GM12874 (cell line): ENCODE results near the gene DUSP15.

Source experiments
- TF ChIP-seq, protein P1 (sequence below): IDR thresholded peaks from 2 replicates; pipeline ENCODE4 v1.5.1; 2011; ENCODE audit warnings: low read depth, mild to moderate bottlenecking, control low read depth, low read length, moderate library complexity; ENCODE audit not compliant: insufficient read depth

Gene DUSP15

DNA sequence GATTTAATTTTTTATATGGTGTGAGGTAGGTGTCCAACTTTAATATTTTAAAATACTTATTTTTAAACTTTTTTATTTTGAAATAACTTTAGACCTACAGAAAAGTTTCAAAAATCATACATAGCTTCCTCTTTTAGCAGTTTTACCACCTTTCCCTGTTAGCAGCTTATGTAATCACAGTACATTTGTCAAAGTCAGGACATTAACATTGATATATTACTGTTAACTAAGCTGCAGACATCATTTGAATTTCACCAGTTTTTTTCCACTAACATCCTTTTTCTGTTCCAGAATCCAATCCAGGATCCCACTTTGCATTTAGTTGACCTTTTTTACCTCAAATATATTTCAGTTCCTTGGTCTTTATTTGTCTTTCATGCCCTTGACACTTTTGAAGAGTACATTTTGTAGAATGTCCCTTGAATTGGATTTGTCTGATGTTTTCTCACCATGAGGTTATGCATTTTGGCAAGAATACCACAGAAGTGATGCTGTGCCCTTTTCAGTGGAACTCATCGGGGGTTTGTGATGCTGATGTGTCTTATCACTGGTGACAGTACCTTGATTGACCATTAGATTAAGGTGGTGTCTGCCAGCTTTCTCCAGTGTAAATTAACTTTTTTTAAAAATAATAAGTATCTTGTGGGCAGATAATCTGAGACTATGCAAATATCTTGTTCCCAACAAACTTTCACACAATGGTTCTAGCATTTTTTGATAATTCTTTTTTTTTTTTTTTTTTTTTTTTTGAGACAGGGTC, 33.5 kb upstream of the DUSP15 start:
- TF ChIP-seq, protein P1, sequence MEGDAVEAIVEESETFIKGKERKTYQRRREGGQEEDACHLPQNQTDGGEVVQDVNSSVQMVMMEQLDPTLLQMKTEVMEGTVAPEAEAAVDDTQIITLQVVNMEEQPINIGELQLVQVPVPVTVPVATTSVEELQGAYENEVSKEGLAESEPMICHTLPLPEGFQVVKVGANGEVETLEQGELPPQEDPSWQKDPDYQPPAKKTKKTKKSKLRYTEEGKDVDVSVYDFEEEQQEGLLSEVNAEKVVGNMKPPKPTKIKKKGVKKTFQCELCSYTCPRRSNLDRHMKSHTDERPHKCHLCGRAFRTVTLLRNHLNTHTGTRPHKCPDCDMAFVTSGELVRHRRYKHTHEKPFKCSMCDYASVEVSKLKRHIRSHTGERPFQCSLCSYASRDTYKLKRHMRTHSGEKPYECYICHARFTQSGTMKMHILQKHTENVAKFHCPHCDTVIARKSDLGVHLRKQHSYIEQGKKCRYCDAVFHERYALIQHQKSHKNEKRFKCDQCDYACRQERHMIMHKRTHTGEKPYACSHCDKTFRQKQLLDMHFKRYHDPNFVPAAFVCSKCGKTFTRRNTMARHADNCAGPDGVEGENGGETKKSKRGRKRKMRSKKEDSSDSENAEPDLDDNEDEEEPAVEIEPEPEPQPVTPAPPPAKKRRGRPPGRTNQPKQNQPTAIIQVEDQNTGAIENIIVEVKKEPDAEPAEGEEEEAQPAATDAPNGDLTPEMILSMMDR = no peak

DNA sequence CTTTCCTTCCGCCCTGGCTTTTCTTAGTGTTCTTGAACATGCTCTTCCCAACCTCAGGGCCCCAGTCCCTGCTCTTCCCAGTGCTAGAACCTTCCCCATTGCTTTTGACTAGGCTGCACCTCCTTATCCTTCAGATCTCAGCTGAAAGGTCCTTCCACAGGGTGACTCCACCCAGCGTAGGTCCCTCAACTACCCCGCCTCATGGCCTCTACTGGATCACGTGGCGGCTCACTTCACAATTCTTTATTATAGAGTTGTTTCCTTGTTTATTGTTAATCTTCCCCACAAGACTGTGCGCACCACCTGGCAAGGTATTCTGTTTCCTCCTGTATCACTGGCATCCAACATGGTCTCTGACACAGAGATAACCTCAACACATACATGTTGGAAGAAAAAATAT, 31.3 kb upstream of the DUSP15 start:
- TF ChIP-seq, protein P1 = no peak

DNA sequence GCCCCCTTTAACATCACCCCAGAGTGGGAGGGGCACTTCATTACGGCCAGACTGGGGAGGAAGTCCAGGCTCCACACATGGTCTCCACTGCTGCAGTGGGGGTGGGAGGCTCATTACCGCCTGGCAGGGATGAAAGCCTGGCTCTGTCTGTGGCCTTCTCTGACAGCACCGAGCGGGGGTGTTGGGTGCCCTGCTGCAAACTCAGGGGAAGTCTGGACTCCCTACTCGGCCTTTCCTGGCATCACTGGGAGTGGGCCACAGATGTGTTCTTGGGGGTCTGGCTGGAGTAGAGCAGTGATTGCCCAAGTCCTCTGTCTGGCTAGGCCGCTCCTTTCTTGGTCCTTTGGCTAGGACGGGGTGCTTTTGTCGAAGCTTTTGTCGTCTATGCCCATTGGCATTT, 27.2 kb upstream of the DUSP15 start:
- TF ChIP-seq, protein P1 = no peak

DNA sequence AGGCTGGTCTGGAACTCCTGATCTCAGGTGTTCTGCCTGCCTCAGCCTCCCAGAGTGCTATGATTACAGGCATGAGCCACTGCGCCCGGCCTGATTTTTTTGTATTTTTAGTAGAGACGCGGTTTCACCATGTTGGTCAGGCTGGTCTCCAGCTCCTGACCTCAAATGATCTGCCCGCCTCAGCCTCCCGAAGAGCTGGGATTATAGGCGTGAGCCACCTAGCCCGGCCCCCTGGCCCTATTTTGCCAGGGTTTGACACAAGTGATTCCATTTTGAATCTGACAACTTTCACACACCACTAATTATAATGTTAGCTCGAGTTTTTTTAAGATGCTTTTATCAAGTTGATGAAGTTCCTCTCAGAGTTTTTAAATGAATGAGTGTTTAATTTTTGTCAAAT, 25.7 kb upstream of the DUSP15 start:
- TF ChIP-seq, protein P1 = no peak

DNA sequence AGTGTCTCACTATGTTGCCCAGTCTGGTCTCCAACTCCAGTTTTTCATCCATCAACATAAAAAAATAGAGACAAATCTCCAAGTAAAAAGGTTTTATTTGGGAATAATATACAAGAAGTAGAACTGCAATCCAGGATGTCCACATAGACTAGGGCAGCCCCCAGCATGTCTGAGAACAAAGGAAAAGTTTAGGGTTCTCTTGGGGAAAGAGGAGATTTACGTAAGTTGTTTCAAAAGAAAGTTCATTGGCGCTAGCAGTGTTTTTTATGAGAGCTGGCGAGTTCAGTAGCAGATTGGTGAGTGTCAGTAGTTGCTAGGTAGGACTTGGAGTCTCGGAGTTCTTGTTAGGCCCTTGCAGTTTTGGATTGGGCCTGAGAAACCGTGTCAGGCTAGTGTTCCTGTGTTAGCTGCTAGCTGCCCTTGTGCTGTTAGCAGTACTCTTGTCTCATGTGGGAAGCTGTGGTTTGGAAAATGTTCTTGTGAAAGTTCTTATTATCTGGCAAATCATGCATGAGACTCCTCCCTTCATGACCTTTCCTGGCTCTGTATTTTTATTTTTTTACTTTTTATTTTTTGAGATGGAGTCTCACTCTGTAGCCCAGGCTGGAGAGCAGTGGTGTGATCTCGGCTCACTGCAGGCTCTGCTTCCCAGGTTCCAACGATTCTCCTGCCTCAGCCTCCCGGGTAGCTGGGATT, 24.8 kb upstream of the DUSP15 start:
- TF ChIP-seq, protein P1 = no peak

DNA sequence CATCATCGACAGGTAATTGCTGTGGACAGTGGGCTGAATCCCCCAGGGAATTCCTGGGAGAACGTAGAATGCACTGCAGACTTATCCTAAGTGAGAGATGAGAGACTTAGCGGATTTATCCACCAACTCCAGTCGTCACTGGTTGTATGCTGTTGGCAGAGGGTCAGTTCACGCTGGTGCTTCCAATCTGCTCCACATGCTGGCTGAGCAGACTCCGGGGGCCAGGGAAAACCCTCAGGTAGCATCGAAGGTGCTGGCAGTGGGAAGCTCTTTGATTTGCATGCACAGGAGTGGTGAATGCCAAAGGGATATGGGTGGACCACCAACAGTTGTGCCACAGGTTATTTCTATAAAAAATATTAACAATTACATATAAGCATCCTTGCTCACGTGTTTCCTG, 20.3 kb upstream of the DUSP15 start:
- TF ChIP-seq, protein P1 = no peak

DNA sequence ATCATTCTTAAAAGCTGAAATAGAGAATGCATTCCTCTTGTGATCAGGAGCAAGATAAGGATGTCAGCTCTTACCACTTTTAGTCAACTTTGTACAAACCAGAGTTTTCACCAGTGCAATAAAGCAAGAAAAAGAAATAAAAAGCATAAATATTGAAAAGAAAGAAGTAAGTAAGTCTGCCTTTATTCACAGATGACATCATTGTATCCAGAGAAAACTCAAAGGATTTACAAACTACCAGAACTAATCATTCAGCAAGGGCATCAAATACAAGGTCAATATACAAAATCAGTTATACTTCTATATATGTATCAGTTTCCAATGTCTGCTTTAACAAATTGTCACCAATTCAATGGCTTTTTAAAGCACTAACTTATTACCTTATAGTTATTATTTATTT, 13.5 kb upstream of the DUSP15 start:
- TF ChIP-seq, protein P1 = no peak
